GM19324 (cell line): ENCODE data around the gene HSPB6.
"Not testable (repeated sequence)": the region's sequence is repeated elsewhere in the genome, so short reads cannot be mapped to it uniquely, and the experiment has no call there.

Experiments
- ATAC-seq: cut with Tn5 transposase; IDR thresholded peaks from one replicate; pipeline ENCODE4 v1.9.1; 2021; ENCODE audit warnings: mild to moderate bottlenecking, moderate library complexity; ENCODE audit not compliant: unreplicated experiment, low FRiP score

Gene HSPB6, protein sequence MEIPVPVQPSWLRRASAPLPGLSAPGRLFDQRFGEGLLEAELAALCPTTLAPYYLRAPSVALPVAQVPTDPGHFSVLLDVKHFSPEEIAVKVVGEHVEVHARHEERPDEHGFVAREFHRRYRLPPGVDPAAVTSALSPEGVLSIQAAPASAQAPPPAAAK

DNA sequence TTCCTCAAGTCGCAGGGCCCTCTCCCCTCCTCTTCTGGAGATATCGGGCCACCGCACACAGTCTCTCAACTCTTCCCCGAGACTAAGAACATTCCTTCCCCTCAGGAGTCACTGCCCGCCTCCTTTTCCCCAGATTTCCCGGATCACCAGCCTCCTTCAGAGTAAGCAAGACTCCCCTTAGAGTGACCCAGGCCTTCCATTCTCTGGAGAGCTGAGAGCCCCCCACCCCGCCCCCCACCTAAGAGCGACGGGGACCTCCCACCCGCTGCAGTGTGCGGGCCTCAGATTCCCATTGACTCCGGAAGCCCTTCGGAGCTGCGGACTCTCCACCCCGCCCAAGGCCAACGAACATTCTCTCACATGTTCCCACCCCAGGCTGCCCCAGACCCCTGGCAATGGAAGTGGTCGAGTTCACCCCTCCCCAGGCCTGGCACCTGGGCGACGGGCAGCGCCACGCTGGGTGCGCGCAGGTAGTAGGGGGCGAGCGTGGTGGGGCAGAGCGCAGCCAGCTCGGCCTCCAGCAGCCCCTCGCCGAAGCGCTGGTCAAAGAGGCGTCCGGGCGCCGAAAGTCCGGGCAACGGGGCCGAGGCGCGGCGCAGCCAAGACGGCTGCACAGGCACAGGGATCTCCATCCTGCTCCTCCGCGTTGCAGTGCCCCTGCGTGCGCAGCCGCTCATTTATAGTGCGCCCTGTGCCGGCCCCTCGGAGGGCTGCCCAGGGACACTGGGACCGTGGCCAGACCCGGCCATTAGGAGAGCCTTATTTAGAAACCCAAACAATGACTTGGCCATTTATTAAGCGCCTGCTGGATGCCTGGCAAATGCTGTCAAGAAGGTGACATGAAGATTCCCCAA is at the start of gene HSPB6:
HSPB6 (minus strand) TSS at position 653 of the 854 bp plus-strand sequence; CDS start at position 632, 21 bp downstream.
- ATAC-seq: no peak

DNA sequence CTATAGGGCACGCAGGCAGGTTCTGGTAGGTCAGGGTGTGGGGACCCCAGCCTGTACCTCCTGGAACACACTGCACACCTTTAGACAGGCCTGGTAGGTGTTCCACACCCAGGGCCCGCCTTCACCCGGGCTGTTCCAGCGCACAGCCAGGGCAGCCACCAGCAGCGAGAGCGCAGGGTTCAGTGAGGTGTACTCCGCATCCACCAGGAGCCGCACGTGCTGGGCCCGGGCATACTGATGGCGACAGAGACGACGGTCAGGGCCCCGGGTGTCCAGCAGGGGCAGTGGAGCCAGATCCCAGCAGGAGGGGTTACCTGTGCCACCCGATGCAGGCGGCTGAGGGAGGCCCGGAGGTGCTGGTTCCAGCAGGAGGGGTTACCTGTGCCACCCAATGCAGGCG is 49.8 kb upstream of the HSPB6 start:
- ATAC-seq: no peak

DNA sequence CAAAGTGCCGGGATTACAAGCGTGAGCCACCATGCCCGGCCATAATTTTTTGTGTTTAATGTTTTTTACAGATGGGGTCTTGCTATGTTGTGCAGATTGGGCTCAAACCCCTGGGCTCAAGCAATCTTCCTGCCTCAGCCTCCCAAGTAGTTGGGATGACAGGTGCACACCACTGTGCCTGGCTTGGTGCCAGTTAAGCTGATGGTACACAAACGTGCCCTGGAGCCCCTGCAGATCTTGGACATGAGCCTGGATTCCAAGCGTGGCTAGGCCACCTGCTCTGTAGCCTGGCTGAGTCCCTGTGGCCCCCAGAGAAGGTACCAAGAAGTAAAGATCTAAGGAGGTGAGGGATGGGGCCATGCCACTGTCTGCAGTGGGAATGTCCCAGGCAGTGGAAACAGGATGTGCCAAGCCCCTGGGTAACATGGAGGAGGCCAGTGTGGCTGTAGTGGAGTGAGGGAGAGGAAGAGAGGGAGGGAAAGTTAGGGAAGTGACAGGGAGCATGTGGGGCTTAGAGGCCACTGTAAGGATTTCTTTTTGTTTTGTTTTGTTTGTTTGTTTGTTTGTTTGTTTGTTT is 48.8 kb upstream of the HSPB6 start:
- no peak for ATAC-seq

DNA sequence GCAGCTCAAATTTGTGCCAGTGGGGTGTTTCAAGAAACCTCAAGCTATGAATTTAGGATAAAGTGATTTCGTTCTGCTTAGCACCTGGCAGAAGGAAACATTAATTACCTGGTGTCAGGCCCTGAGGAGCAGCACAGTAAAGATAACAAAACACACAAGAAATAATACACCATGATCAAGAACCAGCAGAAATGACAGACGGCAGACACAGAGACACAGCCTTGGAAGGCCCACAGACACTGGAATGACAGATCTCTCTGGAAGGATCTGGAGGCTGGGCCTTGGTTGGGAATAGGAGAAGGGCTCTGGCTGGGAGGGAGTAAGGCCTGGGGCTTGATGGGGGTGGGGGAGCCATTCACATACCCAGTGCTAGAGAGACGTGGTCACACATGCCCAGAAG is 45.0 kb upstream of the HSPB6 start:
- no peak for ATAC-seq

DNA sequence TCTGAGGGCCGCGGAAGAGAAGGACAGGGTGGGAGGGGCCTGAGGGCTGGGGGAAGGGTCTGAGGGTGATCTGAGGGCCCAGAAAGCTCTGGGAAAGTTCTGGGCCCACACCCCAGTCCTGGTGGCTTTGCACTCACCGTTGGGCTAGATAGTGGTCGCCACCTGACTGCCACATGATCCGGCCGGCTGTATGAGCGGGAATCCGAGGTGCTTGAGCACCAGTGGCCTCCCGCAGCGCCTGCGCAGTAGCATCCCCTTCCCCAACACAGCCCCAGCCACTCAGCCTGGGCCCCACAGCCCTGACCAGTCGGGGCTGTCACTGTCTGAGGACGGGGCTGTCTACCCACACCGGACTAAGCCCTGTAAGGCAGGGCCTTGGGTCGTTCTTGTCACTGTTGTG is 40.8 kb upstream of the HSPB6 start:
- no peak for ATAC-seq

GRCh38 chr19:35796645-35797542 is 40.1 kb upstream of the HSPB6 start:
- ATAC-seq: no peak

- not testable (repeated sequence) for ATAC-seq
These were observed 38.7 kb upstream of the HSPB6 start for GRCh38 chr19:35795564-35795963.

DNA sequence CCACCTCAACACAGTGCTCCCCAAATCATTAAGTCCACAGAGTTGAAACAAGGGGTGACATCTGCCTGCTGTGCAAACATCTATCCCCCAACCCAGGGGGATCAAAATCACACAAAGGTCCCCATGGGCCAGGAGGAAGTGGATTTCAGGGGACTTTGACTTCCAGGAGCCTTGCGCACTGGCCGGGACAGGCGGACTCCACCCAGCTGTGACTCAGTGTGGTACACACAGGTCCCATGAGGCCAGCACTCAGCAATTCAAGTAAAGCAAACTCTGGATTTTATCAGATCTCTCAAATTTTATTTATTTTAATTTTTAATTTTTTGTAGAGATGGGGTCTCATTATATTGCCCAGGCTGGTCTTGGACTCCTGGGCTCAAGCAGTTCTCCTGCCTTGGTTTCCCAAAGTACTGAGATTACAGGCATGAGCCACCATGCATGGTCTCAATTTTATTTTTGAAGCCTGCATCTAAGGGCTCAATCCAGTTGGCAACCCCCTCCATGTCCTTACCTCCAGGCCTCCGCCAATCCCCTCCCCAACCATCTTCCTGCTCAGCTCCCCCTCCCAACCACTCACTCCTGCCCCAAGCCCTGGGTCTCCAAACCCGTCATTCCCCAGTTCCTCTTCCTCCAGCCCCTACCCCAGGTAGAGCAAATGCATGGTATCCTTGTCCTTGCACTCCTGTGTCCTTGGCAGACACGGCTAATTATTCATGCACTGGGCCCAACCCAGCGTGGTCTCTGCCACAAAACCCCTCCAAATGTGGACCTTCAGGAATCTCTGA is 36.7 kb upstream of the HSPB6 start:
- ATAC-seq: no peak

GRCh38 chr19:35792888-35793287 is 36.1 kb upstream of the HSPB6 start:
- ATAC-seq: no peak

DNA sequence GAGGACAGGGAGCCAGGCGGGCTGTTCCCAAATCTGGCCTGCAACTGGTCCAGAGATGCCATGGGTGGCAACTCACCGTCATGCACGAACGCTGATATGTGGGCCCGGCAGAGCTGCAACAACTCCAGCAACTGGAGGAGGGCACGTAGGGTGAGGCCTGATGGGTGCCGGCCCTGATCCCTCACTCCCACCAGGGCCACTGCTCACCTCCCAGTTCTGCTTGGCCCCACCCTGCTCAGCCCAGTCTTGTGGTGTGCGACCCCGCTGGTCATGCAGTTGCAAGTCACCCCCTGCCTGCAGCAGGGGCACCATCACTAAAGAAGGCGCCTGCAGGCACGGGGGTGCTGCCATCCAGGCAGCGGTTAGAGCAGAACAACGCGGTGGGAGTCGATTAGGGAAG is 35.5 kb upstream of the HSPB6 start:
- ATAC-seq: no peak

DNA sequence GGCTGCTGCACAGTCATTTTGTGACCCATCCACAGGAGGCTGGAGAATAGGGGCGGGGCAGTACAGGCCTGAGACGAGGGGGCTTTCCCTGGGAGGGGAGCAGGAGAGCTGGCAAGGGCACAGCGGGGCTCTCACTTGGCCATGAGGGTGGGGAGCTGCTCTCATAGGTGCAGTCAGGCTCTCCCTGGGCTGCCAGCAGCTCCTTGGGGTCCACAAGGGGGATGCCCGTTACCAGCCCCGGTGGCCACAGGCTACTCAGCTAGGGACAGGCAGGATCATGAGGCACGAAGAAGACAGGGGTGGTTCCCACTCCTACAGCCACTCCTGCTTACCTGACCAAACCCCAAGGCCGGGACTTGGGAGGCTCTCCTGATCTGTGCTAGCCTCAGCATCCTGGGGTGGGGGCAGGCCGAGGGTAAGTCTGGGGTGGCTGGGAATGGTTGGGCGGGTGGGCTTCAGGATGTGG is 35.0 kb upstream of the HSPB6 start:
- ATAC-seq: no peak

GRCh38 chr19:35790981-35791813 is 34.4 kb upstream of the HSPB6 start:
- ATAC-seq: no peak

- ATAC-seq: no peak
These were observed 33.4 kb upstream of the HSPB6 start for GRCh38 chr19:35789978-35790944.

DNA sequence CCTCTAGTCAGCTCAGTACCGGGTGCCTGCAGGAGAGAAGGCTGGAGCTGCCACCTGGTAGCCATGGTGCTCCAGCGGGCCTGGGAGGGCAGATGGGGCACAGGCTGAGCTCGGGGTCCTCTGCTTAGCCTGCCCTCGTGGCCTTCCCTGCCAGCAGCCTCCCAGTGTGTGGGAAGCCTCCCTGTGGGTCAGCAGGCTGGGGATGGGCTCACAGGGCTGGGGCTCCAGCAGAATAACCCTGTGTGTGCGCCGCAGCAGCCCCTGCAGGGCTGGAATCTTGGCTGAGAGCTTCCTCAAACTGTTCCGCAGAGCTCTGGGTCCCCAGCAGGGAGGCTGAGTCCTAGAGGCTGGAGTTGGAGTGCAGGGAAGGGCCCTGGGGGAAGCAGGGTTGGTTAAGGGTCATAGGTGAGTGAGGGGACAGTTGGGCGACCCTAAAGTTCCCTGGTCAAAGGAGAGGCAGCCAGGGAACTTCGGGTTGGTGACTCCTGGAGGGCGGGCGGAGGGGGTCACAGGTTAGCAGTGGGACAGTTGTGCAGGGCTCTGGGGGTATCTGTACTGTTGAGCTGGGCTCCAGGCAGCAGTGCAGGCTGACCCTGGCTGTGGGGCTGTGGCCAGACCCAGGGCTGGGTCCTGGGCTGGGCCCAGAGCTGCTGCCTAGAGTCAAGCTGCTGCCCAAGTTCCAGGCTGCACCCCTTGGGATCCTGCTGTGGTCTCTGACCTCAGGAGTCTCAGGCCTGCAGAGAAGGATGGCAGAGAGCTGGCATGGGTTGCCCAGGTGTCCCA is 32.6 kb upstream of the HSPB6 start:
- no peak for ATAC-seq

GRCh38 chr19:35788205-35788960 is 31.6 kb upstream of the HSPB6 start:
- ATAC-seq: no peak

DNA sequence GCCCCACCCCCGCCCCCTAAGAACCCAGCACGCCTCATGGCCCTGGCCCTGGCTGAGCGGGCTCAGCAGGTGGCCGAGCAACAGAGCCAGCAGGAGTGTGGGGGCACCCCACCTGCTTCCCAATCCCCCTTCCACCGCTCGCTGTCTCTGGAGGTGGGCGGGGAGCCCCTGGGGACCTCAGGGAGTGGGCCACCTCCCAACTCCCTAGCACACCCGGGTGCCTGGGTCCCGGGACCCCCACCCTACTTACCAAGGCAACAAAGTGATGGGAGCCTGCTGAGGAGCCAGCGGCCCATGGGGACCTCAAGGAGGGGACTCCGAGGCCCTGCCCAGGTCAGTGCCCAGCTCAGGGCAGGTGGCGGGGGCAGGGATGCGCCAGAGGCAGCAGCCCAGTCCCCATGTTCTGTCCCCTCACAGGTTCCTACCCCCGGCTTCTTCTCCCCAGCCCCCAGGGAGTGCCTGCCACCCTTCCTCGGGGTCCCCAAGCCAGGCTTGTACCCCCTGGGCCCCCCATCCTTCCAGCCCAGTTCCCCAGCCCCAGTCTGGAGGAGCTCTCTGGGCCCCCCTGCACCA is 30.5 kb upstream of the HSPB6 start:
- ATAC-seq: no peak
